Activated CD4-positive, alpha-beta T cell treated with anti-CD3 and anti-CD28 coated beads, Interleukin-2, amount 50 U/mL, for 4 hours (primary cell): ENCODE results near the gene TGIF1.

ENCODE experiments used
- DNase-seq, 2 experiments: peaks; one replicate each; pipeline ENCODE4 v3.0.0-alpha.2; 2020

Gene TGIF1

DNA sequence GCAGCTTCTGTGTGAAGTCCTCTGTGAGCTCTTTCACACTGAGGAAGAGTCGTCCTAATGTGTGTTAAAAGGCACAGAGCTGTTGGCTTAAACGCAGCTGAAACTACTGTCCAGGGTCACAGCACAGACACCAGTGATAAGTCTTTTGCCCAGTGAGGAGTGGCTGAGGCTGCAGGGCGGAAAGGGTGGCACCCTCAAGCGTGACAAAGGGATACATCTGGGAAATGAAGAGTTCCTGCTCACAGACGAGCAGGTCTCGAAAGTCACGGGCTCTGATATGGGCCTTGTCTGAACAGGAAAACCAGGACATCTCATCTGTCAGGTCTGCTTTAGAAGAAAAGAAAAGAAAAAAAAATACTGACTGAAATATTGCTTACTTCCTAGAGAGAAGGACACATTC lies 36.5 kb downstream of the TGIF1 start:
- DNase-seq = no peak

DNA sequence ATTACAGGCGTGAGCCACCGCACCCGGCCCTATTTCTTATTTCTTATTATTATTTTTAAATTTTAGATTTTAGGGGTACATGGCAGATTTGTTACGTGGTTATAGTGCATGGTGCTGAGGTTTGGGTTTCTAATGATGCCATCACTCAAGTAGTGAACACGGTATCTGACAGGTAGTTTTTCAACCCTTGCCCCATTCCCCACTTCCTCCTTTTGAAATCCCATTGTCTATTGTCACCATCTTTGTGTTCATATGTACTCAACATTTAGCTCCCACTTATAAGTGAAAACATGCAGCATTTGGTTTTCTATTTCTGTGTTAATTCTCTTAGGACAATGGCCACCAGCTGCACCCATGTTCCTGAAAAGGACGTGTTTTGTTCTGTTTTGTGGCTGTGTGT lies 39.5 kb downstream of the TGIF1 start:
- no peak for DNase-seq

DNA sequence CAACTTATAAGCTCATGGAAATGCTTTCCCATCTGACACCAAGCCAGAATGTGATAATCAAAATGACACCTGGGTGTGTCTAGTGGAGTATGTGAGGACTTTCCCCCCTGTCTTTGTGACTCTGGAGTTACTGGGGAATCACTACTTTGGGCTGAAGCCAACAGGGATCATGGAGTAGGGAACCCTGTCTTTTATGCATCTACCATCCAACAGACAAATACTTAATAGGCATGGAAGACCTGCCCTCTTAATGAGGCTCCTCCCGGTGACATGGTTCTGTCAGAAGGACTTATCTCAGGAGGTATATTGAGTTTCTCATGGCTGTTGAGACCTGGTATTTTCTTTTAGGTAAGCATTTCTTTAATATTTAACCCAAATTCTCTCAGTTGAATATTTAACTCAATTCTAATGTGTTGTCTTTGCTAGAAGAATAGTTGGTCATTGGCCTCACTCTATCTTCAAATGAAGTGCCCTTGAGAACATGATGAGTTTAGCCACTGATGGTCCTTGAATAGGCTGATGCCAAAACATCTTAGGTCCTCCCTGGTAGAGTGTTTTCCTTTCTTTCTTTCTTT lies 42.1 kb downstream of the TGIF1 start:
- DNase-seq = no peak

DNA sequence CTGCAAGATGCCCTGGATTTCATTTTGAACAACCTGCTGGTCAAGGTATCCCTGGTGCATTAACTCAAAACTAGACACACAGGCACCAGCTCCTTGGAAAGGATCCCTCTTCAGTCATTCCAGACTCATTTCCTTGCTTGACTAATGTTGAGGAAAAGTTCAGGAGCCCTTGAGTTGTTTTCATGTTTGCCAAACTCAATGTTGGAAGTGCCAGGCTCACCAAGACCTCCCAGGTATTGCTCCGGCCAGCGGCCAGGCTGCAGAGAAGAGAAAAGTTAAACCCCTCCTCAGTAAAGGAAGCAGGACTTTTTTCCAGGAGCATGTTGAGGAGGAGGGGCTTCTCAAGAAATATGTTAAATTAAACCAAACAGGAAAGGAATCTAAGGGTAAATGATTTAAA lies 42.7 kb downstream of the TGIF1 start:
- DNase-seq = no peak

DNA sequence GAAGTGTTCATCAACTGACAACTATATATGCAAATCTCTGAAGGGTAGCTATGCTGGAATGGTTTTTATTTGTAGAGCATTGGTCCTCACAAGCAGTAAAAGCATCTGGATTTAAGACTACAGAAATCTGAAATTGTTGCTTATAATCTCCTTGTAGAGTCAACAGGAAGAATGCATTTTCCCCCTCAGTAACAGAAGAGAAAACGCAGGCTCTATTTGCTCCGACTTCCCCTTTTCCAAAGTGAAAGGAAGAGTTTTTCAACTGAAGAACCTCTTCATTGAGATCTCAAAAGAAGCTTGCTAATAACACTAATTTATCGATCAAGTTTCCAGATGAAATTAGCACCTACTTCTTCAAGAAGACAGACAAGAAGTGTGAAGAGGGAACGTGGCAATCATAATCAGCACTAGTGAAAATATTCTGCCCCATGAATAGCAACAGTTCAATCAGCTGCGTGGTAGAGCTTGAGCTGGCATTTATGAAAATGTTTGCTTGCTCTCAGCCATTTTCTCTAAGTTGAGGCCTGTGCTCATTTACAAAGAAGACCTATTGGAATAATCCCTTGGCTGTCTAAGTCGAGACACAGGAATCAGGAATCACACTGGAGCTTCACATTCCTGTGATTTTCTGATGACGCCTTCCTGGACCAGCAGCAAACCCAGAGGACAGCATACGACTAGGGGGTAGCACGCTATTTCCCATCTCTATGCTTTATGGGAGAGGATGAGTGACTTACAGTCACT lies 43.7 kb downstream of the TGIF1 start:
- no peak for DNase-seq

DNA sequence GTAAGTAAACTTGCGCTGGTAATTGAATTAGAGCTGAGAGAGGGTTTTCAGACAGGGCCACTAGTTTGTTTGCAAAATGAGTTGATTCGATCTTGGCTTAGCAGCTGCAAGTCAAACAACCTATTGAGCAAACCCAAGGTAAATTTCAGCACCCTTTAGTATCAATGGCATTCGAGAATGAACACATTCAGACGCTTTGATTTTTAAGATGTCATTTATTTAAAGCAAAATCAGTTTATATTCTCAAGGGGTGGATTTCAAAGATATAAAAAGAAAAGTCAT lies 44.2 kb downstream of the TGIF1 start:
- DNase-seq = no peak

DNA sequence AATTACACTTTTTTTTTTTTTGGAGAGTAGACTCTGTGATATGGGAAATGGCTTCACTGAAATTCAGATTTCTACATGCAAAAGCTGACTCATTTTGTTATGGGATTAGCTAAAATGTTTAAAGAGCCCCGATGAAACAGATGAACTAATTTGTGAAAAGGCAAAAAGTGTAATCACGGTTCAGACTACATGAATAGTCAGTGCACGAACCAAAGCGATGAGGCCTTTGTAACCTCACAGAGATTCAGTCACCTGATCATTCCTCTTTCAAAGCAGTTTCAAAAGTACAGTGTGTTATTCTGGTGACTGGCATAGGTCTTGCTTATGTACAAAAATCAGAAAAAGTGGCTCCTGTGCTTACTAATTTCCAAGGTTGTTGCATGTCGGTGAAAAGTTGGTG lies 44.6 kb downstream of the TGIF1 start:
- no peak for DNase-seq

DNA sequence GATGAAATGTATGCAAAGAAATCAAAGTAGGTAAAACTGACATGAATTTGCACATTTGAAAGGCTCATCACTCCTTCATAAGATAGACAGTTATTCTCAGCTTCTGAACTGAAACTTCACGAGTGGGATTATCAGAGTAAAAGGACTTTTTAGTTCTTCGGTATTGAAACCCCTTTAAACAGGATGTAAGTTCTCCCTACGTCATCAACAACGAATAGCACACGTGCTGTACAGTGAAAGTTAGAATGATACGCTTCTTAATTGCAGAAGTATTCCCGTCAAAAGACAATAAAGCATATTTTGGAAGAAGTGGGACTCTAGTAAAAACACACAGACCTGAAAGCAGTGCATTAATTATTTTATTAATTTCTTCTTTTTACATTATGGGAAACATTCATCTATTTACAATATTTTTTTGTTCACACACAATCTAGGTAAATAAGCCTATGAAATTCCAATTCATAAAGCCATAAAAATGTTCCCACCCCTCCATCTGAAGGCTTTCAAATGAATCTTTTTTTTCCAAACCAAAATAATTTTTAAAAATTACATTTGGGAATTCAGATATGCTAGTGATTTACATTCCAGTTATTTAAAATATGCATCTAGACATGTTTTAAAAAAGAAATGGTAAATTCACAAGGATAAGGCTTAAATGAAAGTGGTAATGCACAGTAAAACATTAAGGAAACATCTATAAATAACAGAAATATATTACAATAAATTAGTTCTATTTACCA lies 45.9 kb downstream of the TGIF1 start:
- DNase-seq = no peak

DNA sequence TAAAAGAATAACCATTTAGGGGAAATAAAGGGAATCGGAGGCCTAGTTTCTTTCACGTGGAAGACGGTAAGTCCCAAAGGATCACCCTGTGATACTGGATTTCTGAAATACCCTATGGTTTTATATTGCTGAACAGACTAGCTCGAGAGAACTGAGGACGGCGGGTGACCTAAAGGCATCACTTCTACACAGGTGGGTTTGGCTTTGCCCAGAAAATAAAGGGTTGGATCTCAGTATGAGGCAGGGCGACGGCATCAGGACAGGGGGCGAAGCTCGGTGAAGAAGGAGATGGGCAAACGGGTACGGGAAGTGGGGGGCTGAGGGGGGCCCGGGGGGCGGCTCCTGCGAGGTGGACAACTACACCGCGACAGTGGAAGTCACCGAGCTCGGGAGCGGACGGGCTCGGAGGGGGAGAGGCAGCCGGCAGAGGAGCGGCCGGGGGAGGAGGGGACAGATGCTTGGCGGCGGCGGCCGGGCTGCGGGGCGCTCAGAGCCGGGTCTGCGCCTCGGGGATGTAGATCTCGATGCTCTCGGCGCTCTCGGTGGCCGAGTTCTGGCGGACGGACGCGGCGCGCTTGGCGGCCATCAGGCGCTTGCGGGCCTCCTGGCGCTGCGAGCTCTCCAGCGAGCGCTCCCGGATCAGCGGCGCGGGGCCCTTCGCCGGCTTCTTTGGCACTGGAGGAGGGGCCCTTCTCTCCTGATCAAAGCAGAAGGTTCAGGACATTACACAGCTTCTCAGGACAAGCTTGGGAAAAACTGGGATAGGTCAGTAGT lies 48.9 kb downstream of the TGIF1 start:
- DNase-seq = no peak

DNA sequence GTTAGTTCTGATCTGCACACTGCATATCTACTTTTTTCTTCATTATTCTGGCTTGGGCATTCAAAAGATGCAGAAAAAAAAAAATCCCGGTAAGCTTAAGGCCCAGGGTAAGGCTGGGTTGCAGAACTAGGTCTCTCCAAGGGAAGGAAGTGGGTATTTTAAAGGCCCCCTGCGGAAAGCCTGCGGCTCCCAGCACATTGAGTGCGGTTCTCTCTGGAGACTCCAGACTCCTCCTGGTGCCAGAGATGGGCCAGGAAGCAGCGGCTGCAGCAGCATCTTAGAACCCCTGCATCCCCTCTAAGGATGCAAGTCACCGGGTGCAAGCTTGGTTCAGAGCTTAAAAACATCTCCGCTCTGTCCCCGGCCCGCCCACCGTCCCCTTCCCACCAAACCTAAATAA lies 49.5 kb downstream of the TGIF1 start:
- no peak for DNase-seq

DNA sequence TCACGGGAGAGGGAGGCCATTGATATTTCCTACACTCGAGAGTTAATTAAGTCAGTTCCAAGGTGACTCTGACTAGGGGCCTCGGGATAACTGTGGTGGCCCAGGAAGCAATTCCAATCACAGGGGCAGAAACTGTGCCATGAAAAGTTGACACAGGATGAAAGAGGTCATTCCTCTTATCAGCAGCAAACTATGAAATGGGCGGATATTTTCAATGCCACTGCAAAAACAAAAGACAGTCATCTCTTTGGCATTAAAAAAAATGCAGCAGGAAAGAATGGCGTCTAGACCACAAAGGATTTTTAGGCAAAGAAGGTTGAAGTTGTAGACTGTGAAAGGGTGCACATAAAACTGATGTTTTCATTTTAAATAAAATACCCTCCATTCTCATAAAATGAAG lies 50.0 kb downstream of the TGIF1 start:
- DNase-seq = no peak

DNA sequence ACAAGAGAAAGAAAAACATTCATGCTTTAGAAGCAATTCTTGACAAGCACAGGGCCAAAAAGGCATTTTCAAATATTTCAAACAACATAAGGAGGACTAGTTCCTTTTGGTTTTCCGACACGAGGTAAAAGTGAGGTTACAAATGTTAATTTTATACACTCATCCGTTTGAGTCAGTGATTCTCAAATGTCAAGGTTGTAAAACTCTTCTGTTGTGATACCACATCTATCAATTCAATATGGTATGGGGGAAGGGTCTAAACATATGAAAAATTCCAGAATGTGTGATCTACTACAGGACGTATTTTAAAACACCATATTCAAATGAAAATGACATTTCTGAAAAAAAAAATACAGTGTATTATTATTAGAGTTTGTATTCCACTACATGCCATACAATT lies 52.7 kb downstream of the TGIF1 start:
- no peak for DNase-seq

DNA sequence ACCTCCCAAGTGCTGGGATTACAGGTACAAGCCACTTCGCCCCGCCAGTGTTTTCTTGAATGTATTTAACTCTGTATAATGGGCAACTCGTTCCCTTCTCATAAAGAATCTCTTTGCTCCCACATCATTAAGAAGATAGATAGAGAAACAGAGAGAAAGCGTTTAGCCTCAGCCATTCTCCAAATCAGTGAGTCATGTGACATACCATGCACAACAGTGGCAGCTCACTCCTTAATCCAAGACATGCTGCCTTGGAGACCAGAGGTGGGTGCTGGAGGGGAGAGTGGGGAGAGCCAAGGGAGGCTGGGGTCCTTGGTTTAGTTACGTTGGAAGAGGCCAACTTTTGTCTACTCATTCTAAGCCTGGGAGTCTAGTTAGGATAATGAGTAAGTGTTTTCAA lies 54.7 kb downstream of the TGIF1 start:
- DNase-seq = no peak

DNA sequence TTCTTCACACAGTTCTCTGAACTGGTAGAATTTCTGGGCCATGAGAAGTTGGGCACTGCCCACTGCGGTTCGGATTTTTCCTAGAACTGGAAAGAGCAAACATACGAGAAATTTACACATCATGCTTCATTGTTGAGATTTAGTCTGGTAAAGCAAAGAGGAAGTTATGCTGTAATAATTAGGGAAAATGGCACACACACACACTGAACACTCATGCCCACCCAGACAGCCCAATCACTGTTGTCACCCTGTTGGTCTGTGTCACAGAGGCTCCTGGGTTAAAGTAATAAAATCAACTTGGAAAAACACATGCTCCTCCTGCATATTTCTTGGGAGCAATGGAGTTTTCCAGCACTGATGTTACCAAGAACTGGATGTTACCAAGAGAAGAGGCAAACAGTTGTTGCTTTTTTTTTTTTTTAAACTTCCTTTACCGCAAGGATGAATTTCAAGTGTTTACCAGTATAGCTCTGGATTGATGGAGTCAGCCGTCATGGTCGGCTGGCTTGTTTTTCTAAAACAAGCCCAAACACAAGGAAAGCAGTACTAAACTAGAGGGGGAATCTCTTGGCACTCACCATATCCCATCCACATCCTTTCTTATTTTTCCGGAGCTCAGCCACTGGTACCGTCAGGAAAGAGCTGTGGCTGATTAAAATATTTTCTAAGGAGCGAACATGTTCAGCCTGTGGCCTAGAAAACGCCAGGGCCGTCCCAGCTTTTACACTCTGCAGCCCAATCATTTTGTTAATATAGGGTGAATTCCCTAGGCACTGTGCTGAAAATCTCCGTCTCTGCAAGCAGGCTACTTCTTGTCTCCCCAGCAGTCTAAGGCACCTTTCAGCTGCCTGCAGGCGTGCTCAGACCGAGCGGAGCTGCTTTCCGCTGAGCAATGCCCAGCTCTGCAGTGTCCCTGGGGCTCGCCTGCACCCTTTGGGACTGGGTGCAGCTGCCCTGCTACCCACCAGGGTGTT lies 58.9 kb downstream of the TGIF1 start:
- no peak for DNase-seq
